T-helper 17 cell (primary cell): ENCODE measurements around the gene ERC1. TPM values are rescaled to one million over a fixed set of nuclear protein-coding genes. Genes with fewer than 3 reads are reported as not detected.

Source experiments
- ATAC-seq: fragments of 150-1000 bp; cut with Tn5 transposase; 2 replicates; pipeline ENCODE4 v1.10.0; 2021; ENCODE audit warnings: mild to moderate bottlenecking, moderate library complexity
- DNase-seq, 3 donors: peaks; one replicate each; pipeline versions ENCODE4 v3.0.0 to v3.0.0-alpha.2; 2020 to 2021
- H3K9me3 ChIP-seq: one replicate; pipeline ENCODE4 v1.7.0; 2013; ENCODE audit warnings: low read length, mild to moderate bottlenecking; ENCODE audit not compliant: control insufficient read depth, poor library complexity, severe bottlenecking
- H3K27ac Mint-ChIP-seq: one replicate; pipeline ENCODE4 v1.8.0; 2022; ENCODE audit warnings: mild to moderate bottlenecking, moderate library complexity, mixed read lengths
- H3K27me3 Mint-ChIP-seq: one replicate; pipeline ENCODE4 v1.8.0; 2022; ENCODE audit warnings: mixed read lengths
- H3K36me3 Mint-ChIP-seq: one replicate; pipeline ENCODE4 v1.8.0; 2022; ENCODE audit warnings: low read depth, mixed read lengths
- H3K4me1 Mint-ChIP-seq: one replicate; pipeline ENCODE4 v1.8.0; 2022; ENCODE audit warnings: mild to moderate bottlenecking, mixed read lengths
- H3K4me3 Mint-ChIP-seq: one replicate; pipeline ENCODE4 v1.8.0; 2022; ENCODE audit warnings: mild to moderate bottlenecking, moderate library complexity, mixed read lengths
- total RNA-seq, 4 donors: library from RNA in 2 of 4; stranded (reverse) in 2 of 4; gene quantifications; one replicate each; pipeline ENCODE4 v1.2.3 and lab custom pipeline; 2022 to 2026

The ERC1 gene
- total RNA-seq, 2 donors from 2014 or later, result 46.7 to 52.1 TPM

- ATAC-seq (no peak), DNase-seq (no peak)
- H3K4me3 Mint-ChIP-seq, result no peak overlapping the region
Measured at GRCh38 chr12:967641-968040, 23.4 kb upstream of the ERC1 start.

GRCh38 chr12:968545-968944 is 22.5 kb upstream of the ERC1 start:
- no peaks in the 10 kb centered on the region for H3K9me3 ChIP-seq
- Mint-ChIP-seq H3K27me3 (no peaks in the 10 kb centered on the region), H3K4me1 (peaks cover 4% of the 10 kb centered on the region), H3K27ac (no peak overlapping the region), H3K36me3 (peaks cover 5% of the 10 kb centered on the region), H3K4me3 (no peak overlapping the region)
- ATAC-seq, result no peak
- DNase-seq, result no peak

More at GRCh38 chr12:967641-968040, 23.4 kb upstream of the ERC1 start:
- H3K9me3 ChIP-seq, result no peaks in the 10 kb centered on the region
- peaks cover 6% of the 10 kb centered on the region for H3K36me3 Mint-ChIP-seq
- H3K27me3 Mint-ChIP-seq, result no peaks in the 10 kb centered on the region
- H3K4me1 Mint-ChIP-seq, result peaks cover 4% of the 10 kb centered on the region
- no peak overlapping the region for H3K27ac Mint-ChIP-seq

GRCh38 chr12:969821-970220 is 21.2 kb upstream of the ERC1 start:
- Mint-ChIP-seq H3K4me3 (no peak overlapping the region), H3K27me3 (no peaks in the 10 kb centered on the region), H3K36me3 (no peaks in the 10 kb centered on the region), H3K4me1 (no peaks in the 10 kb centered on the region), H3K27ac (no peak overlapping the region)
- DNase-seq (no peak), ATAC-seq (no peak)
- H3K9me3 ChIP-seq, result no peaks in the 10 kb centered on the region

- Mint-ChIP-seq H3K4me1 (no peaks in the 10 kb centered on the region), H3K27me3 (no peaks in the 10 kb centered on the region), H3K27ac (no peak overlapping the region), H3K36me3 (no peaks in the 10 kb centered on the region), H3K4me3 (no peak overlapping the region)
- no peak for DNase-seq
- no peaks in the 10 kb centered on the region for H3K9me3 ChIP-seq
- ATAC-seq, result no peak
Measured at GRCh38 chr12:971991-972390, 19.0 kb upstream of the ERC1 start.

- DNase-seq (no peak), ATAC-seq (no peak)
- H3K36me3 Mint-ChIP-seq, result no peaks in the 10 kb centered on the region
- H3K4me1 Mint-ChIP-seq, result no peaks in the 10 kb centered on the region
- no peaks in the 10 kb centered on the region for H3K9me3 ChIP-seq
- H3K27ac Mint-ChIP-seq, result no peak overlapping the region
- no peak overlapping the region for H3K4me3 Mint-ChIP-seq
- no peaks in the 10 kb centered on the region for H3K27me3 Mint-ChIP-seq
Measured at GRCh38 chr12:974271-974862, 16.7 kb upstream of the ERC1 start.

GRCh38 chr12:976644-977043 is 14.4 kb upstream of the ERC1 start:
- Mint-ChIP-seq H3K27me3 (no peaks in the 10 kb centered on the region), H3K36me3 (no peaks in the 10 kb centered on the region), H3K27ac (no peak overlapping the region), H3K4me3 (no peak overlapping the region), H3K4me1 (peaks cover 3% of the 10 kb centered on the region)
- DNase-seq, result no peak
- no peaks in the 10 kb centered on the region for H3K9me3 ChIP-seq
- no peak for ATAC-seq

- H3K4me3 Mint-ChIP-seq, result no peak overlapping the region
- H3K27ac Mint-ChIP-seq, result no peak overlapping the region
- peaks cover 3% of the 10 kb centered on the region for H3K4me1 Mint-ChIP-seq
- DNase-seq (no peak), ATAC-seq (no peak)
- no peaks in the 10 kb centered on the region for H3K36me3 Mint-ChIP-seq
- H3K27me3 Mint-ChIP-seq, result no peaks in the 10 kb centered on the region
- no peaks in the 10 kb centered on the region for H3K9me3 ChIP-seq
Measured at GRCh38 chr12:977156-977555, 13.9 kb upstream of the ERC1 start.

GRCh38 chr12:979349-979748 is 11.7 kb upstream of the ERC1 start:
- Mint-ChIP-seq H3K4me3 (no peak overlapping the region), H3K27me3 (no peaks in the 10 kb centered on the region), H3K27ac (no peak overlapping the region), H3K36me3 (no peaks in the 10 kb centered on the region), H3K4me1 (peaks cover 3% of the 10 kb centered on the region)
- DNase-seq (no peak), ATAC-seq (no peak)
- H3K9me3 ChIP-seq, result no peaks in the 10 kb centered on the region

GRCh38 chr12:981176-981828 is 9.7 kb upstream of the ERC1 start:
- Mint-ChIP-seq H3K27ac (no peak overlapping the region), H3K27me3 (no peaks in the 10 kb centered on the region), H3K36me3 (no peaks in the 10 kb centered on the region), H3K4me1 (peaks cover 3% of the 10 kb centered on the region), H3K4me3 (no peak overlapping the region)
- DNase-seq (no peak), ATAC-seq (no peak)
- no peaks in the 10 kb centered on the region for H3K9me3 ChIP-seq

- DNase-seq, result no peak
- no peak overlapping the region for H3K4me3 Mint-ChIP-seq
- no peaks in the 10 kb centered on the region for H3K9me3 ChIP-seq
- H3K27ac Mint-ChIP-seq, result no peak overlapping the region
- H3K36me3 Mint-ChIP-seq, result no peaks in the 10 kb centered on the region
- no peak for ATAC-seq
- H3K27me3 Mint-ChIP-seq, result no peaks in the 10 kb centered on the region
- peaks cover 3% of the 10 kb centered on the region for H3K4me1 Mint-ChIP-seq
Measured at GRCh38 chr12:981961-982360, 9.1 kb upstream of the ERC1 start.

- H3K36me3 Mint-ChIP-seq, result peaks cover 5% of the 10 kb centered on the region
- peak overlapping the region; percentile 11 for H3K27ac Mint-ChIP-seq
- H3K27me3 Mint-ChIP-seq, result no peaks in the 10 kb centered on the region
- no peaks in the 10 kb centered on the region for H3K9me3 ChIP-seq
- H3K4me1 Mint-ChIP-seq, result peaks cover 24% of the 10 kb centered on the region
- ATAC-seq, result no peak
- DNase-seq, result no peak
- no peak overlapping the region for H3K4me3 Mint-ChIP-seq
Measured at GRCh38 chr12:988646-989045, 2.4 kb upstream of the ERC1 start.

GRCh38 chr12:989051-989450 is 2.0 kb upstream of the ERC1 start:
- H3K27me3 Mint-ChIP-seq, result no peaks in the 10 kb centered on the region
- no peaks in the 10 kb centered on the region for H3K9me3 ChIP-seq
- peaks cover 24% of the 10 kb centered on the region for H3K4me1 Mint-ChIP-seq
- H3K27ac Mint-ChIP-seq, result peak overlapping the region; percentile 90
- H3K36me3 Mint-ChIP-seq, result peaks cover 5% of the 10 kb centered on the region
- peak overlapping the region; percentile 100 for H3K4me3 Mint-ChIP-seq
- no peak for ATAC-seq
- DNase-seq, result no peak

GRCh38 chr12:989751-990660 is 1.0 kb upstream of the ERC1 start:
- Mint-ChIP-seq H3K27me3 (no peaks in the 10 kb centered on the region), H3K4me3 (peak overlapping the region; percentile 100), H3K27ac (peak overlapping the region; percentile 90), H3K36me3 (peaks cover 5% of the 10 kb centered on the region), H3K4me1 (peaks cover 24% of the 10 kb centered on the region)
- no peaks in the 10 kb centered on the region for H3K9me3 ChIP-seq
- DNase-seq (peak in 2 of 3 donors; percentile 15 to 22), ATAC-seq (peak; percentile 8)
